Measurements from ENCODE around the gene MS4A18. TPM values are rescaled to one million over a fixed set of nuclear protein-coding genes. Genes with fewer than 3 reads are reported as not detected.

Gene MS4A18
- total RNA-seq, 2 experiments from 2014 or later = not detected

- CTCF ChIA-PET = no interaction called here
- intact Hi-C loops (cut with DNase I, micrococcal nuclease) = no loop called here
- H3K36me3 Mint-ChIP-seq (ENCODE audit: low read depth) = no peaks in the 10 kb centered on the region
These were observed 23.7 kb downstream of the MS4A18 start for GRCh38 chr11:60748225-60748624.

GRCh38 chr11:60748821-60749220, 24.3 kb downstream of the MS4A18 start:
- Mint-ChIP-seq H3K36me3 (ENCODE audit: low read depth) (no peaks in the 10 kb centered on the region), H3K27me3 (peaks cover 43% of the 10 kb centered on the region), H3K4me3 (no peak overlapping the region), H3K27ac (no peak overlapping the region), H3K9me3 (peaks cover 2% of the 10 kb centered on the region), H3K4me1 (ENCODE audit: low read depth) (no peaks in the 10 kb centered on the region)
- DNase-seq (no peak), ATAC-seq (ENCODE audit: poor library complexity) (no peak)
- no peaks in the 10 kb centered on the region for H3K4me1 ChIP-seq (ENCODE audit: insufficient read depth, low read length)
- intact Hi-C loops (cut with DNase I, micrococcal nuclease) = no loop called here
- H3K36me3 ChIP-seq (ENCODE audit: insufficient read depth, low read length) = no peaks in the 10 kb centered on the region
- no peak overlapping the region for H3K27ac ChIP-seq (ENCODE audit: low read depth in 1 of 2, low read length in 2 of 2)
- peaks cover 5 to 6% of the 10 kb centered on the region in 2 experiments for H3K27me3 ChIP-seq (ENCODE audit: control insufficient read depth in 1 of 2, insufficient read depth in 2 of 2, low read length in 2 of 2)
- ChIA-PET CTCF (no interaction called here), POLR2A (no interaction called here)
- TF ChIP-seq CTCF (IDR thresholded peaks at IDR 0.05) = no peak
- H3K4me3 ChIP-seq (ENCODE audit: low read length) = no peak overlapping the region
- no peaks in the 10 kb centered on the region for H3K9me3 ChIP-seq (ENCODE audit: control insufficient read depth in 1 of 2, insufficient read depth in 1 of 2, low read length in 2 of 2)

More at GRCh38 chr11:60748225-60748624, 23.7 kb downstream of the MS4A18 start:
- Histone ChIP-seq H3K36me3 (ENCODE audit: insufficient read depth, low read length) (no peaks in the 10 kb centered on the region), H3K27ac (ENCODE audit: low read depth in 1 of 2, low read length in 2 of 2) (no peak overlapping the region), H3K4me1 (ENCODE audit: insufficient read depth, low read length) (no peaks in the 10 kb centered on the region), H3K4me3 (ENCODE audit: low read length) (no peak overlapping the region), H3K9me3 (ENCODE audit: control insufficient read depth in 1 of 2, insufficient read depth in 1 of 2, low read length in 2 of 2) (no peaks in the 10 kb centered on the region), H3K27me3 (ENCODE audit: control insufficient read depth in 1 of 2, insufficient read depth in 2 of 2, low read length in 2 of 2) (peaks cover 2 to 6% of the 10 kb centered on the region in 2 experiments)
- Mint-ChIP-seq H3K9me3 (peaks cover 2% of the 10 kb centered on the region), H3K4me3 (no peak overlapping the region), H3K27ac (no peak overlapping the region), H3K27me3 (peaks cover 44% of the 10 kb centered on the region), H3K4me1 (ENCODE audit: low read depth) (no peaks in the 10 kb centered on the region)
- TF ChIP-seq CTCF (IDR thresholded peaks at IDR 0.05) = no peak
- ATAC-seq (ENCODE audit: poor library complexity) = no peak
- POLR2A ChIA-PET = no interaction called here
- DNase-seq = no peak

GRCh38 chr11:60750911-60751310, 26.4 kb downstream of the MS4A18 start:
- Mint-ChIP-seq H3K36me3 (ENCODE audit: low read depth) (no peaks in the 10 kb centered on the region), H3K4me1 (ENCODE audit: low read depth) (no peaks in the 10 kb centered on the region), H3K4me3 (no peak overlapping the region), H3K27ac (no peak overlapping the region), H3K9me3 (peaks cover 2% of the 10 kb centered on the region), H3K27me3 (peaks cover 36% of the 10 kb centered on the region)
- ChIA-PET POLR2A (no interaction called here), CTCF (no interaction called here)
- DNase-seq (no peak), ATAC-seq (ENCODE audit: poor library complexity) (no peak)
- Histone ChIP-seq H3K36me3 (ENCODE audit: insufficient read depth, low read length) (no peaks in the 10 kb centered on the region), H3K4me3 (ENCODE audit: low read length) (no peak overlapping the region), H3K9me3 (ENCODE audit: control insufficient read depth in 1 of 2, insufficient read depth in 1 of 2, low read length in 2 of 2) (no peaks in the 10 kb centered on the region), H3K4me1 (ENCODE audit: insufficient read depth, low read length) (no peaks in the 10 kb centered on the region), H3K27ac (ENCODE audit: low read depth in 1 of 2, low read length in 2 of 2) (no peak overlapping the region), H3K27me3 (ENCODE audit: control insufficient read depth in 1 of 2, insufficient read depth in 2 of 2, low read length in 2 of 2) (peaks cover 5 to 6% of the 10 kb centered on the region in 2 experiments)
- intact Hi-C loops (cut with DNase I, micrococcal nuclease) = no loop called here
- no peak for TF ChIP-seq CTCF (IDR thresholded peaks at IDR 0.05)
